Measurements from ENCODE around the gene YARS1.
A peak's percentile ranks its signal among the peaks of the same experiment; 100 is the strongest.
"Not testable (repeated sequence)": the region's sequence is repeated elsewhere in the genome, so short reads cannot be mapped to it uniquely, and the experiment has no call there.

Gene YARS1

GRCh38 chr1:32816676-32817158, 441 bp downstream of the YARS1 start:
- peak; percentile 37 for DNase-seq

GRCh38 chr1:32813941-32814739, 3.0 kb downstream of the YARS1 start:
- peak; percentile 40 for DNase-seq

- DNase-seq: no peak
These were observed 5.2 kb downstream of the YARS1 start for GRCh38 chr1:32811917-32812316.

- DNase-seq: no peak
These were observed 5.9 kb downstream of the YARS1 start for GRCh38 chr1:32811265-32811664.

- no peak for DNase-seq
These were observed 6.8 kb downstream of the YARS1 start for GRCh38 chr1:32810358-32810757.

GRCh38 chr1:32808580-32808979, 8.6 kb downstream of the YARS1 start:
- no peak for DNase-seq

GRCh38 chr1:32806910-32807523, 10.1 kb downstream of the YARS1 start:
- DNase-seq: no peak

- no peak for DNase-seq
These were observed 10.9 kb downstream of the YARS1 start for GRCh38 chr1:32806290-32806689.

GRCh38 chr1:32804460-32804859, 12.7 kb downstream of the YARS1 start:
- not testable (repeated sequence) for DNase-seq

- peak; percentile 69 for DNase-seq
These were observed 16.0 kb downstream of the YARS1 start for GRCh38 chr1:32801096-32801715.

- no peak for DNase-seq
These were observed 18.3 kb downstream of the YARS1 start for GRCh38 chr1:32798679-32799416.

- DNase-seq: peak; percentile 86
These were observed 19.0 kb downstream of the YARS1 start for GRCh38 chr1:32798191-32798590.

GRCh38 chr1:32797456-32797855, 19.7 kb downstream of the YARS1 start:
- DNase-seq: no peak

- DNase-seq: peak; percentile 79
These were observed 21.4 kb downstream of the YARS1 start for GRCh38 chr1:32795763-32796162.

- DNase-seq: peak; percentile 60
These were observed 25.3 kb downstream of the YARS1 start for GRCh38 chr1:32791881-32792280.

GRCh38 chr1:32789356-32789755, 27.8 kb downstream of the YARS1 start:
- DNase-seq: peak; percentile 85

GRCh38 chr1:32786856-32787255, 30.3 kb downstream of the YARS1 start:
- peak; percentile 49 for DNase-seq

GRCh38 chr1:32784817-32785216, 32.3 kb downstream of the YARS1 start:
- no peak for DNase-seq

- no peak for DNase-seq
These were observed 33.3 kb downstream of the YARS1 start for GRCh38 chr1:32783851-32784250.

GRCh38 chr1:32782086-32782485, 35.1 kb downstream of the YARS1 start:
- peak; percentile 89 for DNase-seq

GRCh38 chr1:32780628-32781234, 36.4 kb downstream of the YARS1 start:
- DNase-seq: no peak

- DNase-seq: no peak
These were observed 37.2 kb downstream of the YARS1 start for GRCh38 chr1:32780005-32780404.

Data from fibroblast of skin of back (primary cell).